ENCODE measurements around the gene RPL10. TPM values are rescaled to one million over a fixed set of nuclear protein-coding genes. Genes with fewer than 3 reads are reported as not detected.

RPL10 gene
- total and polyA plus RNA-seq, 4 donors = 2,479 to 4,258 (median 3,622) TPM

GRCh38 chrX:154445776-154446175 is 47.6 kb downstream of the RPL10 start:
- H3K4me1 ChIP-seq (ENCODE audit: control insufficient read depth in 5 of 5, insufficient read depth in 5 of 5, low read length in 5 of 5) = peaks cover 0 to 8% (median 0%) of the 10 kb centered on the region in 5 donors
- no peaks in the 10 kb centered on the region for H3K27me3 ChIP-seq (ENCODE audit: control insufficient read depth in 3 of 3, insufficient read depth in 3 of 3, low read length in 2 of 3)
- H3K9me3 ChIP-seq (ENCODE audit: control insufficient read depth in 4 of 4, insufficient read depth in 3 of 4, low read length in 3 of 4) = no peaks in the 10 kb centered on the region
- no peak overlapping the region for H3K4me3 ChIP-seq
- peaks cover 0 to 23% (median 7%) of the 10 kb centered on the region in 4 donors for H3K36me3 ChIP-seq (ENCODE audit: control insufficient read depth in 4 of 4, insufficient read depth in 4 of 4, low read length in 4 of 4)
- WGBS, 2 donors = 91 to 95% methylated on average over 14 to 16 of the region's 16 CpGs
- DNase-seq = no peak
- ATAC-seq (ENCODE audit: insufficient read depth, low FRiP score) = no peak
- no peak overlapping the region for H3K27ac ChIP-seq (ENCODE audit: low read depth in 1 of 2, low read length in 1 of 2)
- no peak for TF ChIP-seq CTCF (IDR thresholded peaks at IDR 0.05; ENCODE audit: control extremely low read depth, extremely low read depth)
- no peak overlapping the region for H3K9ac ChIP-seq (ENCODE audit: insufficient read depth in 1 of 2, low read length in 2 of 2)

GRCh38 chrX:154446430-154446829 is 48.3 kb downstream of the RPL10 start:
- no peak for ATAC-seq (ENCODE audit: insufficient read depth, low FRiP score)
- Histone ChIP-seq H3K4me1 (ENCODE audit: control insufficient read depth in 5 of 5, insufficient read depth in 5 of 5, low read length in 5 of 5) (peaks cover 0 to 8% (median 0%) of the 10 kb centered on the region in 5 donors), H3K4me3 (no peak overlapping the region), H3K9ac (ENCODE audit: insufficient read depth in 1 of 2, low read length in 2 of 2) (no peak overlapping the region), H3K9me3 (ENCODE audit: control insufficient read depth in 4 of 4, insufficient read depth in 3 of 4, low read length in 3 of 4) (no peaks in the 10 kb centered on the region), H3K27me3 (ENCODE audit: control insufficient read depth in 3 of 3, insufficient read depth in 3 of 3, low read length in 2 of 3) (no peaks in the 10 kb centered on the region), H3K36me3 (ENCODE audit: control insufficient read depth in 4 of 4, insufficient read depth in 4 of 4, low read length in 4 of 4) (peaks cover 0 to 23% (median 5%) of the 10 kb centered on the region in 4 donors), H3K27ac (ENCODE audit: low read depth in 1 of 2, low read length in 1 of 2) (no peak overlapping the region)
- 90 to 91% methylated on average over 11 to 12 of the region's 12 CpGs for WGBS, 2 donors
- TF ChIP-seq CTCF (IDR thresholded peaks at IDR 0.05; ENCODE audit: control extremely low read depth, extremely low read depth) = no peak
- no peak for DNase-seq

- TF ChIP-seq CTCF (IDR thresholded peaks at IDR 0.05; ENCODE audit: control extremely low read depth, extremely low read depth) = no peak
- 92 to 98% methylated on average over 13 to 14 of the region's 14 CpGs for WGBS, 2 donors
- Histone ChIP-seq H3K4me3 (no peak overlapping the region), H3K9me3 (ENCODE audit: control insufficient read depth in 4 of 4, insufficient read depth in 3 of 4, low read length in 3 of 4) (no peaks in the 10 kb centered on the region), H3K36me3 (ENCODE audit: control insufficient read depth in 4 of 4, insufficient read depth in 4 of 4, low read length in 4 of 4) (peaks cover 0 to 17% (median 3%) of the 10 kb centered on the region in 4 donors), H3K27me3 (ENCODE audit: control insufficient read depth in 3 of 3, insufficient read depth in 3 of 3, low read length in 2 of 3) (no peaks in the 10 kb centered on the region), H3K4me1 (ENCODE audit: control insufficient read depth in 5 of 5, insufficient read depth in 5 of 5, low read length in 5 of 5) (peaks cover 0 to 8% (median 0%) of the 10 kb centered on the region in 5 donors), H3K9ac (ENCODE audit: insufficient read depth in 1 of 2, low read length in 2 of 2) (no peak overlapping the region), H3K27ac (ENCODE audit: low read depth in 1 of 2, low read length in 1 of 2) (no peak overlapping the region)
- ATAC-seq (ENCODE audit: insufficient read depth, low FRiP score) = no peak
- DNase-seq = no peak
Observed at GRCh38 chrX:154448484-154448883, 50.3 kb downstream of the RPL10 start.

- H3K9me3 ChIP-seq (ENCODE audit: control insufficient read depth in 4 of 4, insufficient read depth in 3 of 4, low read length in 3 of 4) = no peaks in the 10 kb centered on the region
- no peak overlapping the region for H3K9ac ChIP-seq (ENCODE audit: insufficient read depth in 1 of 2, low read length in 2 of 2)
- peaks cover 0 to 8% (median 0%) of the 10 kb centered on the region in 5 donors for H3K4me1 ChIP-seq (ENCODE audit: control insufficient read depth in 5 of 5, insufficient read depth in 5 of 5, low read length in 5 of 5)
- DNase-seq (no peak), ATAC-seq (ENCODE audit: insufficient read depth, low FRiP score) (no peak)
- no peak overlapping the region for H3K4me3 ChIP-seq
- H3K36me3 ChIP-seq (ENCODE audit: control insufficient read depth in 4 of 4, insufficient read depth in 4 of 4, low read length in 4 of 4) = peaks cover 0 to 17% (median 3%) of the 10 kb centered on the region in 4 donors
- no peak for TF ChIP-seq CTCF (IDR thresholded peaks at IDR 0.05; ENCODE audit: control extremely low read depth, extremely low read depth)
- no peak overlapping the region for H3K27ac ChIP-seq (ENCODE audit: low read depth in 1 of 2, low read length in 1 of 2)
- 93 to 97% methylated on average over 15 to 18 of the region's 18 CpGs for WGBS, 2 donors
- H3K27me3 ChIP-seq (ENCODE audit: control insufficient read depth in 3 of 3, insufficient read depth in 3 of 3, low read length in 2 of 3) = no peaks in the 10 kb centered on the region
Observed at GRCh38 chrX:154449618-154450017, 51.4 kb downstream of the RPL10 start.

Data from lung (tissue), 12 donors.